Endothelial cell of umbilical vein (primary cell): ENCODE results near the gene INPP5A. TPM values are rescaled to one million over a fixed set of nuclear protein-coding genes. Genes with fewer than 3 reads are reported as not detected.

Experiments
- BruUV-seq: library from RNA; stranded (reverse); fragments of 400-500 nt; replicated peaks from 2 replicates; lab custom pipeline; 2021; lab: Mats Ljungman, UMichigan
- CTCF ChIA-PET: fragments of 300-600, 350-600 bp; sonication (Branson Sonifier 250); formaldehyde crosslinking; loops from one replicate; lab custom pipeline; 2021; ENCODE audit warnings: antibody characterized with exemption, inconsistent platforms; lab: Charles Lee
- POLR2A ChIA-PET: fragments of 300-600, 350-600 bp; sonication (Branson Sonifier 250); formaldehyde crosslinking; loops from one replicate; lab custom pipeline; 2021; ENCODE audit warnings: antibody characterized with exemption, inconsistent platforms; lab: Charles Lee
- DNase-seq: peaks from one replicate; pipeline ENCODE4 v3.0.0-alpha.2; 2011; ENCODE audit warnings: low read depth, low spot score
- FAIRE-seq: peaks from 2 replicates; lab custom pipeline; 2011; peaks lifted over from hg19 to GRCh38; lab: Jason Lieb, UNC
- H2AFZ ChIP-seq: 2 replicates; pipeline ENCODE4 v1.6.0; 2012; ENCODE audit warnings: low read depth, low read length, control low read depth, inconsistent platforms
- H3K27ac ChIP-seq: 2 replicates; pipeline ENCODE4 v1.5.1; 2011; ENCODE audit warnings: low read depth, mild to moderate bottlenecking, control low read depth, low read length, moderate library complexity; ENCODE audit not compliant: insufficient read depth
- H3K27me3 ChIP-seq, 2 experiments: 2 replicates each; pipeline versions ENCODE4 v1.6.0 to v1.6.1; 2011; ENCODE audit warnings: low read length in 2 of 2, mixed read lengths in 1 of 2; ENCODE audit not compliant: control insufficient read depth in 2 of 2, insufficient read depth in 2 of 2
- H3K36me3 ChIP-seq, 2 experiments: 2 replicates in 1 of 2; 3 replicates in 1 of 2; pipeline ENCODE4 v1.5.1; 2011; ENCODE audit warnings: low read length in 2 of 2, mild to moderate bottlenecking in 1 of 2, moderate library complexity in 1 of 2; ENCODE audit not compliant: control insufficient read depth in 2 of 2, insufficient read depth in 2 of 2; ENCODE audit errors: extremely low read depth in 1 of 2
- H3K4me1 ChIP-seq: 3 replicates; pipeline ENCODE4 v1.5.1; 2011; ENCODE audit warnings: mild to moderate bottlenecking, low read length; ENCODE audit not compliant: control insufficient read depth, insufficient read depth; ENCODE audit errors: extremely low read depth
- H3K4me2 ChIP-seq: 2 replicates; pipeline ENCODE4 v1.6.1; 2011; ENCODE audit warnings: low read length, control low read depth, mixed read lengths; ENCODE audit not compliant: insufficient read depth
- H3K4me3 ChIP-seq, 3 experiments: fragments of 200-600 bp in 1 of 3; sonication (generic), shearing (Covaris generic) in 1 of 3; replicated peaks in 1 of 3; 2 replicates each; pipeline ENCODE4 v1.5.1; 2011 to 2016; ENCODE audit warnings: control low read depth in 3 of 3, low read length in 3 of 3, mild to moderate bottlenecking in 2 of 3, inconsistent platforms in 1 of 3, low read depth in 1 of 3, moderate library complexity in 1 of 3; ENCODE audit not compliant: insufficient read depth in 1 of 3
- H3K79me2 ChIP-seq: 2 replicates; pipeline ENCODE4 v1.6.0; 2012; ENCODE audit warnings: low read length, inconsistent platforms; ENCODE audit not compliant: control insufficient read depth, insufficient read depth
- H3K9ac ChIP-seq: replicated peaks from 2 replicates; pipeline ENCODE3; 2011; ENCODE audit warnings: low read length, control low read depth; ENCODE audit not compliant: insufficient read depth; ENCODE audit errors: extremely low read depth
- H3K9me1 ChIP-seq: replicated peaks from 3 replicates; pipeline ENCODE4 v1.6.0; 2011; ENCODE audit warnings: mild to moderate bottlenecking, low read length; ENCODE audit not compliant: control insufficient read depth, insufficient read depth; ENCODE audit errors: extremely low read depth
- H3K9me3 ChIP-seq: replicated peaks from 2 replicates; pipeline ENCODE4 v1.5.1; 2012; ENCODE audit warnings: low read length, inconsistent platforms; ENCODE audit not compliant: control insufficient read depth, insufficient read depth
- H4K20me1 ChIP-seq: replicated peaks from 2 replicates; pipeline ENCODE3; 2011; ENCODE audit warnings: mild to moderate bottlenecking, low read length; ENCODE audit not compliant: control insufficient read depth, insufficient read depth; ENCODE audit errors: extremely low read depth
- EZH2 ChIP-seq: IDR thresholded peaks from 2 replicates; pipeline ENCODE4 v1.6.1; 2012; ENCODE audit warnings: borderline replicate concordance, low read depth, mild to moderate bottlenecking, moderate library complexity, low read length, inconsistent platforms; ENCODE audit not compliant: severe bottlenecking
- FOS ChIP-seq: IDR thresholded peaks from 2 replicates; pipeline ENCODE4 v1.6.1; 2011; ENCODE audit warnings: mild to moderate bottlenecking, low read length, moderate library complexity, borderline replicate concordance; ENCODE audit not compliant: insufficient read depth
- GATA2 ChIP-seq: IDR thresholded peaks from 2 replicates; pipeline ENCODE4 v1.7.0; 2011; ENCODE audit warnings: low read depth, mild to moderate bottlenecking, moderate library complexity, mixed read lengths, low read length; ENCODE audit not compliant: insufficient read length, insufficient read depth
- JUN ChIP-seq: IDR thresholded peaks from 2 replicates; pipeline ENCODE4 v1.6.1; 2011; ENCODE audit warnings: borderline replicate concordance, low read depth; ENCODE audit not compliant: insufficient read length, insufficient read depth
- MAX ChIP-seq: IDR thresholded peaks from 2 replicates; pipeline ENCODE4 v1.6.1; 2011; ENCODE audit not compliant: insufficient read depth, insufficient read length
- MYC ChIP-seq: IDR thresholded peaks from one replicate; pipeline ENCODE4 v1.6.1; 2011; ENCODE audit warnings: mild to moderate bottlenecking, low read depth, low read length
- POLR2A ChIP-seq: IDR thresholded peaks from 2 replicates; pipeline ENCODE4 v1.6.1; 2012; ENCODE audit warnings: low read depth, mild to moderate bottlenecking, control low read depth, low read length
- POLR2AphosphoS5 ChIP-seq: IDR thresholded peaks from 2 replicates; pipeline ENCODE4 v1.6.1; 2012; ENCODE audit warnings: low read depth, mild to moderate bottlenecking, control low read depth, low read length, moderate library complexity; ENCODE audit not compliant: insufficient read depth
- dilution Hi-C: fragments of 300-500 bp; cut with MboI; formaldehyde crosslinking; loops from one replicate; pipeline ENCODE4 v1.15.0; 2019; ENCODE audit warnings: low sequenced_read_pairs; ENCODE audit not compliant: extremely low pct_ligation_motif_present
- intact Hi-C: fragments of 100-400 bp; cut with micrococcal nuclease; formaldehyde crosslinking; loops from one replicate; pipeline ENCODE4 v1.10.0; 2022
- polyA plus RNA-seq, 4 experiments: library from polyadenylated mRNA; depleted of rRNA in 3 of 4; stranded (reverse) in 3 of 4; unstranded in 1 of 4; fragments of >200 nt; gene quantifications; 2 replicates each; pipeline versions ENCODE4 v1.2.1 to v1.2.3, GENCODE V29; 2011 to 2012; ENCODE audit warnings: missing spikeins in 1 of 4
- total RNA-seq: library from RNA; stranded (reverse); gene quantifications from 2 replicates; pipeline ENCODE4 v1.2.3, GENCODE V29; 2021
- TF ChIP-seq, protein P1 (sequence below), 2 donors: IDR thresholded peaks; 1 replicate in 1 of 2; 2 replicates in 1 of 2; pipeline ENCODE4 v1.5.1; 2011; ENCODE audit warnings: low read length in 2 of 2, mild to moderate bottlenecking in 2 of 2, moderate library complexity in 2 of 2, control low read depth in 1 of 2, inconsistent platforms in 1 of 2, low read depth in 1 of 2; ENCODE audit not compliant: insufficient read depth in 1 of 2; ENCODE audit errors: extremely low read depth in 1 of 2

Gene INPP5A
- total and polyA plus RNA-seq, 2 donors (not counting 3 experiments of a cell fraction or from before 2014, with no cell fraction given) = 22.9 to 33.2 TPM

DNA sequence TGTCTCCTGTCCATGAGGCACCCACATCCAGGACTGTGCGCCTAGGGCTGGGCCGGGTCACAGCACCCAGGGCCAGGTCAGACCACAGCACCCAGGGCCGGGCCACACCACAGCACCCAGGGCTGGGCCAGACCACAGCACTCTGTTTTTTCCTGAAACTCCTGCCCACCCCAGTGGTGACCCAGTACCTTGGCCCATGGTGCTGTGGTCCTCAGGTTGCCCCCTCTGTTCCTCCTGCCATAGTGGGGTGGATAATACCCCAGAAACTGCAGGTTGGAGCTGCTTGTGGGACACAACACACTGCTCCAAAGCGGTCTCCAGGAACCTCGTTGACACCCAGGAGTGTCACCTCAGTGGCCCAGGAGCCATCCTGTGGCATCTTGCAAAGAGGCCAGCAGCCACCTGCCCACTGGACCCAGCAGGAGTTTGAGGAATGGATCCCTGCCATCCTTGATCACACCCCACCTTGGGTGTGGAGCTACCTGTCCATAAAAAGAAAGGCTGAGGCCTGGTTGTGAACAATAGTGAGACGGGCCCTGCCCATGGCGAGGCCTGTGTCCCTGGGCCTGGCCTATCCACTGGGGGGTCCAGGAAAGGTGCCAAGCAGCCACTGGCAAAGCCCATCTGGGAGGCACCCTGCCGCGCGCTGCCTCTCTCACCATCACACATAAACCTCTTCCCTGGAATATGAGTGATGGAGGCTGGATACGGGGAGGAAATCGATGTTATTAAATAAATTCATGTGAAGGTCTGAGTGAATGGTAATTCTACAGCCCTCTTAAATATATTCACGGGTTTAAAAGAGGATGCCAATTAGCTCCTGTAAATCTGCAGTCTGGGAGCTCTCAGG lies 159.4 kb downstream of the INPP5A start:
- no peak overlapping the region for H3K4me3 ChIP-seq
- BruUV-seq = no TSS peak
- H3K4me1 ChIP-seq = no peaks in the 10 kb centered on the region
- H3K27me3 ChIP-seq = no peaks in the 10 kb centered on the region
- no peak overlapping the region for H3K4me2 ChIP-seq
- no peaks in the 10 kb centered on the region for H3K79me2 ChIP-seq
- FAIRE-seq (no peak), DNase-seq (no peak)
- ChIA-PET POLR2A (no interaction called here), CTCF (interaction anchor here (1.1 kb wide), 1 partner anchor 42 kb away, joined by 3 read pairs; no protein-coding TSS in a partner anchor)
- H3K9me1 ChIP-seq = no peaks in the 10 kb centered on the region
- TF ChIP-seq POLR2AphosphoS5 (no peak), GATA2 (no peak), JUN (no peak), FOS (no peak), MAX (no peak), EZH2 (no peak), MYC (no peak), POLR2A (no peak)
- TF ChIP-seq, protein P1, sequence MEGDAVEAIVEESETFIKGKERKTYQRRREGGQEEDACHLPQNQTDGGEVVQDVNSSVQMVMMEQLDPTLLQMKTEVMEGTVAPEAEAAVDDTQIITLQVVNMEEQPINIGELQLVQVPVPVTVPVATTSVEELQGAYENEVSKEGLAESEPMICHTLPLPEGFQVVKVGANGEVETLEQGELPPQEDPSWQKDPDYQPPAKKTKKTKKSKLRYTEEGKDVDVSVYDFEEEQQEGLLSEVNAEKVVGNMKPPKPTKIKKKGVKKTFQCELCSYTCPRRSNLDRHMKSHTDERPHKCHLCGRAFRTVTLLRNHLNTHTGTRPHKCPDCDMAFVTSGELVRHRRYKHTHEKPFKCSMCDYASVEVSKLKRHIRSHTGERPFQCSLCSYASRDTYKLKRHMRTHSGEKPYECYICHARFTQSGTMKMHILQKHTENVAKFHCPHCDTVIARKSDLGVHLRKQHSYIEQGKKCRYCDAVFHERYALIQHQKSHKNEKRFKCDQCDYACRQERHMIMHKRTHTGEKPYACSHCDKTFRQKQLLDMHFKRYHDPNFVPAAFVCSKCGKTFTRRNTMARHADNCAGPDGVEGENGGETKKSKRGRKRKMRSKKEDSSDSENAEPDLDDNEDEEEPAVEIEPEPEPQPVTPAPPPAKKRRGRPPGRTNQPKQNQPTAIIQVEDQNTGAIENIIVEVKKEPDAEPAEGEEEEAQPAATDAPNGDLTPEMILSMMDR (IDR thresholded peaks at IDR 0.05; ENCODE audit: extremely low read depth in 1 of 2, insufficient read depth in 1 of 2, low read depth in 1 of 2, low read length in 2 of 2) = no peak
- H2AFZ ChIP-seq = no peak overlapping the region
- no peak overlapping the region for H3K27ac ChIP-seq
- H3K36me3 ChIP-seq = no peaks in the 10 kb centered on the region
- no peaks in the 10 kb centered on the region for H4K20me1 ChIP-seq
- H3K9ac ChIP-seq = no peak overlapping the region
- intact Hi-C loops (no loop called here), dilution Hi-C loops (no loop called here)
- H3K9me3 ChIP-seq = no peaks in the 10 kb centered on the region
